ENCODE results near the gene KNTC1.

Gene KNTC1

DNA sequence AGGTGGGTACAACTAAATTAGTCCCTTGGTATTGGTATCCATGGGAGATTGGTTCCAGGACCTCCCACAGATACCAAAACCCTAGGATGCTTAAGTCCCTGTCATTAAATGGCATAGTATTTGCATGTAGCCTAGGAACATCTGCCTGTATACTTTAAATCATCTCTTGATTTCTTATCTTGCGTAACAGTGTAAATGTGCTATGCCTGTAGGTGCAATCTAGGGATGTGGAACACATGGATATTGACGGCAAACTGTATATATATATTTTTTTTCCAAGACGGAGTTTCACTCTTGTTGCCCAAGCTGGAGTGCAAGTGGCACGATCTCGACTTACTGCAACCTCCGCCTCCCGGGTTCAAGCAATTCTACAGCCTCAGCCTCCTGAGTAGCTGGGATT lies 1.5 kb downstream of the KNTC1 start:
- H3K4me3 ChIP-seq (ENCODE audit: control insufficient read depth, low read depth, low read length) = no peak overlapping the region
- DNase-seq (ENCODE audit: low read depth) = no peak
- TF ChIP-seq, protein P1, sequence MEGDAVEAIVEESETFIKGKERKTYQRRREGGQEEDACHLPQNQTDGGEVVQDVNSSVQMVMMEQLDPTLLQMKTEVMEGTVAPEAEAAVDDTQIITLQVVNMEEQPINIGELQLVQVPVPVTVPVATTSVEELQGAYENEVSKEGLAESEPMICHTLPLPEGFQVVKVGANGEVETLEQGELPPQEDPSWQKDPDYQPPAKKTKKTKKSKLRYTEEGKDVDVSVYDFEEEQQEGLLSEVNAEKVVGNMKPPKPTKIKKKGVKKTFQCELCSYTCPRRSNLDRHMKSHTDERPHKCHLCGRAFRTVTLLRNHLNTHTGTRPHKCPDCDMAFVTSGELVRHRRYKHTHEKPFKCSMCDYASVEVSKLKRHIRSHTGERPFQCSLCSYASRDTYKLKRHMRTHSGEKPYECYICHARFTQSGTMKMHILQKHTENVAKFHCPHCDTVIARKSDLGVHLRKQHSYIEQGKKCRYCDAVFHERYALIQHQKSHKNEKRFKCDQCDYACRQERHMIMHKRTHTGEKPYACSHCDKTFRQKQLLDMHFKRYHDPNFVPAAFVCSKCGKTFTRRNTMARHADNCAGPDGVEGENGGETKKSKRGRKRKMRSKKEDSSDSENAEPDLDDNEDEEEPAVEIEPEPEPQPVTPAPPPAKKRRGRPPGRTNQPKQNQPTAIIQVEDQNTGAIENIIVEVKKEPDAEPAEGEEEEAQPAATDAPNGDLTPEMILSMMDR (conservative IDR thresholded peaks at IDR 0.05; ENCODE audit: control insufficient read depth, insufficient read depth, low read depth, low read length) = no peak

DNA sequence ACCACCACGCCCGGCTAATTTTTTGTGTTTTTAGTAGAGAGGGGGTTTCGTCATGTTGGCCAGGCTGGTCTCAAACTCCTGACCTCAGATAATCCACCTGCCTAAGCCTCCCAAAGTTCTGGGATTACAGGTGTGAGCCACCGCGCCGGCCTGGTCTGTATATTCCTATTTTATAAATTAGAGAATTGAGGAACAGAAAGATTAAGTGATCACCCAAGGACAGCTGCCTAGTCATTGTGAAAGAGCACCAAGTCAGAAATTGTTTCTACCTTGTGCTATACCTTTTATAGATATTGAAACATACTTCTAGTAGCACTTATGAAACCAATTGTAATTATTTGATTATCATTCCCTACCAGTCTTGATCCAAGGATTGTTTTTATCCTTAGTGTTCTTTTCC lies 1.9 kb downstream of the KNTC1 start:
- TF ChIP-seq, protein P1 (conservative IDR thresholded peaks at IDR 0.05; ENCODE audit: control insufficient read depth, insufficient read depth, low read depth, low read length) = no peak
- H3K4me3 ChIP-seq (ENCODE audit: control insufficient read depth, low read depth, low read length) = no peak overlapping the region
- no peak for DNase-seq (ENCODE audit: low read depth)

DNA sequence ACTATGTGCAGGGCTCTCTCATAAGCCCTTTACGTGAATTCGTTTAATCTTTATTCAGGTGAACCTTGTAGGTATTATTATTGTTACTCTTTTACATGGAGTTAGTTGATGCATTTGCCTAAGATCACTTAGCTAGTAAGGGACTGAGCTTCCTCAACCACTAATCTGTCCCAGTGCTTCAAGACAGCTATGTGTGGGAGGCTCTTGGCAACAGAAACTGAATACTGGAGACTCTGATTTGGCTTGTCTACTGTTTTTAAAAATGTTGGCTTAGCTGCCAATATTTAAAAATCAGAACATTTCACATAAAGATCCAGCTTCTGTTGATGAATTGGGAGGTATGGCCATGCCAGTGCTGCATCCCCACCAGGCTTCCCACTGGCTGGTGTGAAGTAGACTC lies 6.8 kb downstream of the KNTC1 start:
- no peak overlapping the region for H3K4me3 ChIP-seq (ENCODE audit: control insufficient read depth, low read depth, low read length)
- peak; percentile 33 for DNase-seq (ENCODE audit: low read depth)
- TF ChIP-seq, protein P1 (conservative IDR thresholded peaks at IDR 0.05; ENCODE audit: control insufficient read depth, insufficient read depth, low read depth, low read length) = no peak

DNA sequence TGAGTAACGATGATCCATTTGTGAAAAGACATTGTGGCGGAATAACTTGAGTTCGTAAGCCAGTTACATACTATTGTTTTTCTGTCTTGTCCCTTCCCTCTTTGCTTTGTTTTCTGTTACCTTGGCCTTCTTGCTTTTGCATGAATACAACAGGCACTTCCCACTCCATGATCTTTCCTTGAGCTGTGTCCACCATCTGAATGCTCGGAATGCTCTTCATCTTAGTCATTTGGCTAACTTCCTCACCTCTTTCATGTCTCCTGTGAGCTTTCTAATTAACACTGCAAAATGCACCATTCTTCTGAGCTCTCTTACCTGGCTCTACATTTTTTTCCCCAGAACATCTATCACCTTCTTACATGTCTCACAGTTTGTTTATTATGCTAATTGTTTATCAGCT lies 10.0 kb downstream of the KNTC1 start:
- no peak for DNase-seq (ENCODE audit: low read depth)
- H3K4me3 ChIP-seq (ENCODE audit: control insufficient read depth, low read depth, low read length) = no peak overlapping the region
- TF ChIP-seq, protein P1 (conservative IDR thresholded peaks at IDR 0.05; ENCODE audit: control insufficient read depth, insufficient read depth, low read depth, low read length) = no peak

DNA sequence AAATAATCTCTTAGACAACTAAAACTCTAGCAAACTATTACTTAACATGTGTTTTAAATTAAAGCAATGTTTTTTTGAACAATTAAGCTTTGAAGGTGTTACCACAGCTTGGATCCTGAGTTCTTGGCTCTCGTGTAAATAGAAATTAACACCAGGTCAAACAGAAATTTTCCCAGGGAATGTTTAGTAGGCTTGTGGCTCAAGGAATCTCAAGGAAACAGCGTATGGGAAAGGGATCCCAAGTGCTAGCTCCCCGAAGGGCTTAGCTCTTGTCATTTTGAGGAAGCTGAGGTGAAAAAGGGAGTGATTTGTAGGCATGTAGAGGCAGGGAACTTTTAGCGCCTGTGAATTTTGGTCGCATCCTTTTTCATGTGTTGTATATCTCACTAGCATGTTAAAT lies 11.4 kb downstream of the KNTC1 start:
- no peak overlapping the region for H3K4me3 ChIP-seq (ENCODE audit: control insufficient read depth, low read depth, low read length)
- TF ChIP-seq, protein P1 (conservative IDR thresholded peaks at IDR 0.05; ENCODE audit: control insufficient read depth, insufficient read depth, low read depth, low read length) = no peak
- no peak for DNase-seq (ENCODE audit: low read depth)

DNA sequence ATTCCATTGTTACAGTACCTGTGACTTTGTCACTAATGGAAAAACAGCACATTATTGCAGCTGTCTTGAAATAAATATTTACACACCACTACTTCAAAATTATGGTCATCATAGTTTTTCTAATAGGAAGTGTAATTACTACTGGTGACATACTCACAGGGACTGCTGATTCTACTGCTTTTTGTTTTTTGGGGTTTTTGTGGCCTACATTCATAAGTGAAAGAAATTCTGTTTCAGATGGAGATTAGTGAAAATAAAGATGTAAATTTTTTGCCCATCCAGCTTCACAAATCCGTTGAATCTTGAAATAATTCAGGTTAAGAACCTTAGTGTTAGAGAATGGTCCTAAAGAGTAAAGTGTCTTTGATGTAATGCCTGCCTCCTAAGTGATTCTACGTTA lies 17.5 kb downstream of the KNTC1 start:
- TF ChIP-seq, protein P1 (conservative IDR thresholded peaks at IDR 0.05; ENCODE audit: control insufficient read depth, insufficient read depth, low read depth, low read length) = no peak
- H3K4me3 ChIP-seq (ENCODE audit: control insufficient read depth, low read depth, low read length) = no peak overlapping the region
- no peak for DNase-seq (ENCODE audit: low read depth)

DNA sequence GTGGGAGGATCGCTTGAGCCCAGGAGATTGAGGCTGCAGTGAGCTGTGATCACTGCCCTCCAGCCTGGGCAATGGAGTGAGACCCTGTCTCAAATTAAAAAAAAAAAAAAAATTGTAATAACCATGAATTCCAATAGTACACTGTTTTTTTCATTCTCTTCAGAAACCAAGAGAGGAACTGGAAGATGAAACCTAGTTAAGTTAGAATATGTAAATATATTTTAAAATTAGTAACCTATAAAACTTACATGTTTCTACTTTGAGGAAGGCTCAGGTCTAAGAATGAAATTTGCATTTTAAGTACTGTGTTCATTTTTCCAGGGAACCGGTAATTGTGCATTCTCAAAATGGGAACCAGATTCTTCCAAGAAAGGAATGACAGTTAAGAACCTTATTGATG lies 18.8 kb downstream of the KNTC1 start:
- TF ChIP-seq, protein P1 (conservative IDR thresholded peaks at IDR 0.05; ENCODE audit: control insufficient read depth, insufficient read depth, low read depth, low read length) = no peak
- DNase-seq (ENCODE audit: low read depth) = no peak
- H3K4me3 ChIP-seq (ENCODE audit: control insufficient read depth, low read depth, low read length) = no peak overlapping the region

Measured in fibroblast of mammary gland (primary cell).